Neuronal stem cell (in vitro differentiated cells): ENCODE data around the gene HECTD3.

Experiments used
- DNase-seq: peaks from one replicate; pipeline ENCODE4 v3.0.0-alpha.2; 2013; ENCODE audit warnings: low spot score
- H2AFZ ChIP-seq: one replicate; pipeline ENCODE4 v1.6.1; 2013; ENCODE audit warnings: mild to moderate bottlenecking, low read length, inconsistent platforms
- H2AK5ac ChIP-seq: 2 replicates; pipeline ENCODE4 v1.6.1; 2013; ENCODE audit warnings: low read depth, mild to moderate bottlenecking, inconsistent platforms, low read length, moderate library complexity, mixed read lengths
- H2BK120ac ChIP-seq: 2 replicates; pipeline ENCODE4 v1.6.1; 2013; ENCODE audit warnings: low read depth, mild to moderate bottlenecking, inconsistent platforms, low read length, moderate library complexity, mixed read lengths
- H2BK12ac ChIP-seq: one replicate; pipeline ENCODE4 v1.6.1; 2013; ENCODE audit warnings: low read length, inconsistent platforms
- H2BK15ac ChIP-seq: 2 replicates; pipeline ENCODE4 v1.6.1; 2013; ENCODE audit warnings: mild to moderate bottlenecking, low read length, inconsistent platforms, mixed read lengths
- H2BK5ac ChIP-seq: one replicate; pipeline ENCODE4 v1.6.1; 2013; ENCODE audit warnings: inconsistent platforms, mild to moderate bottlenecking, low read length, moderate library complexity
- H3K14ac ChIP-seq: one replicate; pipeline ENCODE4 v1.6.1; 2013; ENCODE audit warnings: low read length, inconsistent platforms
- H3K18ac ChIP-seq: 2 replicates; pipeline ENCODE4 v1.6.1; 2013; ENCODE audit warnings: low read length, inconsistent platforms
- H3K23ac ChIP-seq: 2 replicates; pipeline ENCODE4 v1.6.1; 2013; ENCODE audit warnings: low read depth, mild to moderate bottlenecking, mixed read lengths, low read length, inconsistent platforms; ENCODE audit not compliant: poor library complexity
- H3K27ac ChIP-seq: replicated peaks from 3 replicates; pipeline ENCODE4 v1.5.1; 2013; ENCODE audit warnings: low read length, inconsistent platforms
- H3K27me3 ChIP-seq, 3 experiments: 2 replicates each; pipeline ENCODE4 v1.6.1; 2013; ENCODE audit warnings: low read length in 3 of 3, mild to moderate bottlenecking in 2 of 3, inconsistent platforms in 1 of 3, low read depth in 1 of 3, mixed read lengths in 1 of 3, moderate library complexity in 1 of 3; ENCODE audit not compliant: control insufficient read depth in 3 of 3, insufficient read depth in 3 of 3
- H3K36me3 ChIP-seq, 2 donors: replicated peaks in 1 of 2; 2 replicates each; pipeline ENCODE4 v1.6.1; 2013; ENCODE audit warnings: low read length in 2 of 2; ENCODE audit not compliant: control insufficient read depth in 2 of 2, insufficient read depth in 2 of 2
- H3K4ac ChIP-seq: 2 replicates; pipeline ENCODE4 v1.6.1; 2013; ENCODE audit warnings: inconsistent platforms, mild to moderate bottlenecking, low read length, moderate library complexity
- H3K4me1 ChIP-seq, 2 donors: 1 replicate in 1 of 2; 2 replicates in 1 of 2; pipeline ENCODE4 v1.6.1; 2013; ENCODE audit warnings: low read length in 2 of 2, low read depth in 1 of 2; ENCODE audit not compliant: control insufficient read depth in 2 of 2, insufficient read depth in 1 of 2
- H3K4me2 ChIP-seq: one replicate; pipeline ENCODE4 v1.6.1; 2013; ENCODE audit warnings: mild to moderate bottlenecking, low read length, inconsistent platforms; ENCODE audit not compliant: insufficient read depth, poor library complexity, severe bottlenecking
- H3K4me3 ChIP-seq, 2 donors: 2 replicates each; pipeline ENCODE4 v1.5.1; 2013; ENCODE audit warnings: low read length in 2 of 2, mild to moderate bottlenecking in 2 of 2, inconsistent platforms in 1 of 2, moderate library complexity in 1 of 2
- H3K79me1 ChIP-seq: one replicate; pipeline ENCODE4 v1.6.1; 2013; ENCODE audit warnings: low read depth, mild to moderate bottlenecking, inconsistent platforms, low read length, moderate library complexity
- H3K9ac ChIP-seq: one replicate; pipeline ENCODE4 v1.6.1; 2013; ENCODE audit warnings: mild to moderate bottlenecking, low read depth, low read length, inconsistent platforms; ENCODE audit not compliant: poor library complexity
- H3K9me3 ChIP-seq, 2 donors: replicated peaks in 1 of 2; 2 replicates each; pipeline versions ENCODE3 to v1.6.1; 2013; ENCODE audit warnings: low read length in 2 of 2, mild to moderate bottlenecking in 2 of 2, inconsistent platforms in 1 of 2, low read depth in 1 of 2, mixed read lengths in 1 of 2, moderate library complexity in 1 of 2; ENCODE audit not compliant: control insufficient read depth in 2 of 2, insufficient read depth in 1 of 2
- H4K8ac ChIP-seq: one replicate; pipeline ENCODE4 v1.6.1; 2013; ENCODE audit warnings: low read depth, mild to moderate bottlenecking, inconsistent platforms, low read length, moderate library complexity
- H4K91ac ChIP-seq: one replicate; pipeline ENCODE4 v1.6.1; 2013; ENCODE audit warnings: low read length, low read depth, mild to moderate bottlenecking, inconsistent platforms; ENCODE audit not compliant: poor library complexity
- WGBS, 2 donors: extraction: QIAGEN DNeasy Blood & Tissue Kit; methylation state at CpG; one replicate each; pipeline ENCODE4 v1.1.7; 2013; ENCODE audit warnings: missing lambda C conversion rate in 2 of 2, mixed read lengths in 1 of 2; ENCODE audit not compliant: insufficient read length in 2 of 2, insufficient replicate concordance in 1 of 2; ENCODE audit errors: extremely low coverage in 2 of 2; 5-methylcytosine and 5-hydroxymethylcytosine counted together

The HECTD3 gene

GRCh38 chr1:45008516-45008915, 2.6 kb downstream of the HECTD3 start:
- H3K4me3 ChIP-seq: no peak overlapping the region
- no peak overlapping the region for H3K4me2 ChIP-seq
- peaks cover 31 to 61% of the 10 kb centered on the region in 2 donors for H3K36me3 ChIP-seq
- DNase-seq: no peak
- H3K27me3 ChIP-seq: no peaks in the 10 kb centered on the region
- H3K18ac ChIP-seq: no peak overlapping the region
- H3K27ac ChIP-seq: no peak overlapping the region
- no peak overlapping the region for H2BK120ac ChIP-seq
- H3K14ac ChIP-seq: no peak overlapping the region
- H4K8ac ChIP-seq: no peak overlapping the region
- peaks cover 2% of the 10 kb centered on the region for H3K79me1 ChIP-seq
- no peak overlapping the region for H2AFZ ChIP-seq
- no peak overlapping the region for H3K9ac ChIP-seq
- H3K4ac ChIP-seq: no peak overlapping the region
- no peak overlapping the region for H2AK5ac ChIP-seq
- no peak overlapping the region for H2BK5ac ChIP-seq
- peaks cover 12 to 15% of the 10 kb centered on the region in 2 donors for H3K4me1 ChIP-seq
- H4K91ac ChIP-seq: no peak overlapping the region
- H3K9me3 ChIP-seq: no peaks in the 10 kb centered on the region
- H2BK12ac ChIP-seq: no peak overlapping the region
- no peak overlapping the region for H3K23ac ChIP-seq
- no peak overlapping the region for H2BK15ac ChIP-seq
- no CpG with 5 or more reads among the region's 12 CpGs for WGBS, 2 donors

- no peak overlapping the region for H3K18ac ChIP-seq
- no peak overlapping the region for H2AK5ac ChIP-seq
- no peak overlapping the region for H3K14ac ChIP-seq
- H3K4ac ChIP-seq: no peak overlapping the region
- no peak overlapping the region for H4K91ac ChIP-seq
- H3K4me1 ChIP-seq: peaks cover 10 to 12% of the 10 kb centered on the region in 2 donors
- H3K27ac ChIP-seq: no peak overlapping the region
- no peaks in the 10 kb centered on the region for H3K9me3 ChIP-seq
- H3K27me3 ChIP-seq: no peaks in the 10 kb centered on the region
- no peak overlapping the region for H3K4me3 ChIP-seq
- no peak overlapping the region for H3K4me2 ChIP-seq
- H2BK15ac ChIP-seq: no peak overlapping the region
- peaks cover 1% of the 10 kb centered on the region for H3K79me1 ChIP-seq
- no peak overlapping the region for H2BK12ac ChIP-seq
- H3K9ac ChIP-seq: no peak overlapping the region
- no peak overlapping the region for H3K23ac ChIP-seq
- H2AFZ ChIP-seq: no peak overlapping the region
- peaks cover 33 to 63% of the 10 kb centered on the region in 2 donors for H3K36me3 ChIP-seq
- no peak overlapping the region for H2BK5ac ChIP-seq
- no CpG with 5 or more reads among the region's 3 CpGs for WGBS, 2 donors
- H4K8ac ChIP-seq: no peak overlapping the region
- H2BK120ac ChIP-seq: no peak overlapping the region
- no peak for DNase-seq
Observed at GRCh38 chr1:45008076-45008475, 3.0 kb downstream of the HECTD3 start.

DNA sequence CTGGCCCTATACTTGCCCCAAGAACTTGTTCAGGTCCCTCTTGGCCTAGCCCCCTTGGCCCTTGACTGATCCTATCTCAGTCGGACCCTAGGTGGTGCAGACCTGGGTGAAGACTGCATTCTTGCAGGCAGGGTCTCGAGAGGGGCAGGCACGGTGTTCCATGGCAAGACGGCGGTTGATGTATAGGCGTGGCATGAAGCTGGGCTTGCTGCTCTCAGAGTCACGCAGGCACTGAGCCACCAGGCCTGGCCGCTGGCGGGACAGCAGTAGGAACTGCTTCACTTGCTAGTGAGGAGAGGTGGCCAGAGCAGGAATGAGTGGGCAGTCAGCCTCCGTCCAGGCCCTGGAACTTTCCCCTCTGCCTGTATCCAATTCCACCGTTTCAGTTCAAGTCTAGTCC, 3.8 kb downstream of the HECTD3 start:
- no peak for DNase-seq
- Histone ChIP-seq H2BK15ac (no peak overlapping the region), H2BK120ac (no peak overlapping the region), H3K23ac (no peak overlapping the region), H2AK5ac (no peak overlapping the region), H3K27ac (no peak overlapping the region), H3K4me1 (peaks cover 6 to 12% of the 10 kb centered on the region in 2 donors), H3K36me3 (peaks cover 37 to 71% of the 10 kb centered on the region in 2 donors), H3K9ac (no peak overlapping the region), H3K4ac (no peak overlapping the region), H3K27me3 (no peaks in the 10 kb centered on the region), H3K14ac (no peak overlapping the region), H4K8ac (no peak overlapping the region), H2AFZ (no peak overlapping the region), H2BK12ac (no peak overlapping the region), H3K9me3 (no peaks in the 10 kb centered on the region), H4K91ac (no peak overlapping the region), H3K18ac (no peak overlapping the region), H2BK5ac (no peak overlapping the region), H3K4me3 (peak overlapping the region in 1 of 2 donors; percentile 18), H3K79me1 (no peaks in the 10 kb centered on the region), H3K4me2 (no peak overlapping the region)
- WGBS, 2 donors: no CpG with 5 or more reads among the region's 11 CpGs

- no peaks in the 10 kb centered on the region for H3K9me3 ChIP-seq
- H2BK15ac ChIP-seq: no peak overlapping the region
- no peak overlapping the region for H3K4me3 ChIP-seq
- no peak overlapping the region for H2AFZ ChIP-seq
- H3K4ac ChIP-seq: no peak overlapping the region
- H2BK12ac ChIP-seq: no peak overlapping the region
- no peak overlapping the region for H3K23ac ChIP-seq
- H3K9ac ChIP-seq: no peak overlapping the region
- peaks cover 6 to 7% of the 10 kb centered on the region in 2 donors for H3K4me1 ChIP-seq
- H2AK5ac ChIP-seq: no peak overlapping the region
- no peaks in the 10 kb centered on the region for H3K79me1 ChIP-seq
- no peaks in the 10 kb centered on the region for H3K27me3 ChIP-seq
- no peak overlapping the region for H4K91ac ChIP-seq
- H3K4me2 ChIP-seq: no peak overlapping the region
- H2BK120ac ChIP-seq: no peak overlapping the region
- WGBS, 2 donors: no CpG with 5 or more reads among the region's 6 CpGs
- no peak for DNase-seq
- H3K14ac ChIP-seq: no peak overlapping the region
- H3K18ac ChIP-seq: no peak overlapping the region
- H4K8ac ChIP-seq: no peak overlapping the region
- no peak overlapping the region for H3K27ac ChIP-seq
- peaks cover 37 to 77% of the 10 kb centered on the region in 2 donors for H3K36me3 ChIP-seq
- H2BK5ac ChIP-seq: no peak overlapping the region
Observed at GRCh38 chr1:45005761-45006160, 5.4 kb downstream of the HECTD3 start.
